Gastroesophageal sphincter (tissue), 3 donors: ENCODE measurements around the gene EIF4EBP3.

ENCODE experiments used
- CTCF ChIP-seq, 4 experiments: fragments of 200-600 bp in 2 of 4; fragments of 450-650 bp in 2 of 4; sonication (generic) in 1 of 4; IDR thresholded peaks; one replicate each; pipeline ENCODE4 v1.5.1; 2017 to 2019; ENCODE audit warnings: antibody characterized with exemption in 4 of 4, mild to moderate bottlenecking in 2 of 4, moderate library complexity in 2 of 4
- EP300 ChIP-seq: sonication (generic); formaldehyde crosslinking; IDR thresholded peaks from one replicate; pipeline ENCODE4 v1.6.1; 2017; ENCODE audit warnings: antibody characterized with exemption, mild to moderate bottlenecking
- POLR2A ChIP-seq, 2 donors: fragments of 450-650 bp; IDR thresholded peaks; one replicate each; pipeline ENCODE4 v1.6.1; 2017; ENCODE audit warnings: antibody characterized with exemption in 2 of 2, mild to moderate bottlenecking in 2 of 2, moderate library complexity in 1 of 2
- POLR2AphosphoS5 ChIP-seq: sonication (generic); formaldehyde crosslinking; IDR thresholded peaks from one replicate; pipeline ENCODE4 v1.6.1; 2017; ENCODE audit warnings: antibody characterized with exemption

- TF ChIP-seq POLR2AphosphoS5 (no peak), CTCF (IDR thresholded peaks at IDR 0.05) (no peak), POLR2A (IDR thresholded peaks at IDR 0.05) (no peak), EP300 (no peak)
Observed at GRCh38 chr5:140554454-140554853, 7.0 kb downstream of the EIF4EBP3 start.
